ENCODE data around the gene BRIP1. TPM values are rescaled to one million over a fixed set of nuclear protein-coding genes. Genes with fewer than 3 reads are reported as not detected.

BRIP1 gene
- total RNA-seq, 1 experiment from 2014 or later, result 9.4 TPM

DNA sequence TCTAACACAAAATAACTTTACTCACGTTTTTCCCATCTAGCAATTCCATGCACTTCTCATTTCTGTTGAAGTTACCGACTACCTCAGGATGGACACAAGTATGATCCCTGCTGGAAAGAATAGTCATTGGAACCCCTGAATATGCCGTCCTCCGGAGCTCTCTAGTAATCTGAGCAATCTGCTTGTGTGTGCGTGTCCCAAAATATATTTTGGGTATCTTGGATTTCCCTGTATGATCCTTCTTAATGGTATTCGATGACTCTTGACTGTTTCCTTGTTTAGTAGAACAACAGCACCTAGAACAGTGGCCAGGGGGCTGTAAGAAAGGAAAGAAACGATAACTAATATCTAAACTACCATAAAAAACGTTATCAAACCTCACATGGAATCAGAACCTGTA lies 54.9 kb downstream of the BRIP1 start:
- ChIA-PET POLR2A (no interaction called here), CTCF (no interaction called here)
- no peak for ATAC-seq
- Histone ChIP-seq H3K36me3 (ENCODE audit: control insufficient read depth, insufficient read depth, low read length) (no peaks in the 10 kb centered on the region), H3K4me3 (ENCODE audit: low read depth in 2 of 2, low read length in 2 of 2) (no peak overlapping the region), H3K27ac (ENCODE audit: low read length) (no peak overlapping the region), H3K4me1 (ENCODE audit: control insufficient read depth, insufficient read depth, low read length) (no peaks in the 10 kb centered on the region), H3K9me3 (ENCODE audit: control insufficient read depth, insufficient read depth, low read depth, low read length) (no peaks in the 10 kb centered on the region), H3K27me3 (ENCODE audit: control insufficient read depth, insufficient read depth, low read length) (no peaks in the 10 kb centered on the region)
- in situ Hi-C loops (cut with HindIII; ENCODE audit: low pct_unique_long_range_greater_than_20kb, low sequenced_read_pairs), result no loop called here
- TF ChIP-seq, protein P1, sequence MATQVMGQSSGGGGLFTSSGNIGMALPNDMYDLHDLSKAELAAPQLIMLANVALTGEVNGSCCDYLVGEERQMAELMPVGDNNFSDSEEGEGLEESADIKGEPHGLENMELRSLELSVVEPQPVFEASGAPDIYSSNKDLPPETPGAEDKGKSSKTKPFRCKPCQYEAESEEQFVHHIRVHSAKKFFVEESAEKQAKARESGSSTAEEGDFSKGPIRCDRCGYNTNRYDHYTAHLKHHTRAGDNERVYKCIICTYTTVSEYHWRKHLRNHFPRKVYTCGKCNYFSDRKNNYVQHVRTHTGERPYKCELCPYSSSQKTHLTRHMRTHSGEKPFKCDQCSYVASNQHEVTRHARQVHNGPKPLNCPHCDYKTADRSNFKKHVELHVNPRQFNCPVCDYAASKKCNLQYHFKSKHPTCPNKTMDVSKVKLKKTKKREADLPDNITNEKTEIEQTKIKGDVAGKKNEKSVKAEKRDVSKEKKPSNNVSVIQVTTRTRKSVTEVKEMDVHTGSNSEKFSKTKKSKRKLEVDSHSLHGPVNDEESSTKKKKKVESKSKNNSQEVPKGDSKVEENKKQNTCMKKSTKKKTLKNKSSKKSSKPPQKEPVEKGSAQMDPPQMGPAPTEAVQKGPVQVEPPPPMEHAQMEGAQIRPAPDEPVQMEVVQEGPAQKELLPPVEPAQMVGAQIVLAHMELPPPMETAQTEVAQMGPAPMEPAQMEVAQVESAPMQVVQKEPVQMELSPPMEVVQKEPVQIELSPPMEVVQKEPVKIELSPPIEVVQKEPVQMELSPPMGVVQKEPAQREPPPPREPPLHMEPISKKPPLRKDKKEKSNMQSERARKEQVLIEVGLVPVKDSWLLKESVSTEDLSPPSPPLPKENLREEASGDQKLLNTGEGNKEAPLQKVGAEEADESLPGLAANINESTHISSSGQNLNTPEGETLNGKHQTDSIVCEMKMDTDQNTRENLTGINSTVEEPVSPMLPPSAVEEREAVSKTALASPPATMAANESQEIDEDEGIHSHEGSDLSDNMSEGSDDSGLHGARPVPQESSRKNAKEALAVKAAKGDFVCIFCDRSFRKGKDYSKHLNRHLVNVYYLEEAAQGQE (IDR thresholded peaks at IDR 0.05; ENCODE audit: insufficient read depth in 1 of 2, low read depth in 2 of 2, low read length in 1 of 2), result no peak
- TF ChIP-seq TCF7L2 (IDR thresholded peaks at IDR 0.05; ENCODE audit: low read depth, low read length) (no peak), SIN3A (IDR thresholded peaks at IDR 0.05; ENCODE audit: borderline replicate concordance, insufficient read depth, low read depth, low read length) (no peak), POLR2AphosphoS5 (IDR thresholded peaks at IDR 0.05; ENCODE audit: low read depth, low read length) (no peak)
- TF ChIP-seq, protein P2, sequence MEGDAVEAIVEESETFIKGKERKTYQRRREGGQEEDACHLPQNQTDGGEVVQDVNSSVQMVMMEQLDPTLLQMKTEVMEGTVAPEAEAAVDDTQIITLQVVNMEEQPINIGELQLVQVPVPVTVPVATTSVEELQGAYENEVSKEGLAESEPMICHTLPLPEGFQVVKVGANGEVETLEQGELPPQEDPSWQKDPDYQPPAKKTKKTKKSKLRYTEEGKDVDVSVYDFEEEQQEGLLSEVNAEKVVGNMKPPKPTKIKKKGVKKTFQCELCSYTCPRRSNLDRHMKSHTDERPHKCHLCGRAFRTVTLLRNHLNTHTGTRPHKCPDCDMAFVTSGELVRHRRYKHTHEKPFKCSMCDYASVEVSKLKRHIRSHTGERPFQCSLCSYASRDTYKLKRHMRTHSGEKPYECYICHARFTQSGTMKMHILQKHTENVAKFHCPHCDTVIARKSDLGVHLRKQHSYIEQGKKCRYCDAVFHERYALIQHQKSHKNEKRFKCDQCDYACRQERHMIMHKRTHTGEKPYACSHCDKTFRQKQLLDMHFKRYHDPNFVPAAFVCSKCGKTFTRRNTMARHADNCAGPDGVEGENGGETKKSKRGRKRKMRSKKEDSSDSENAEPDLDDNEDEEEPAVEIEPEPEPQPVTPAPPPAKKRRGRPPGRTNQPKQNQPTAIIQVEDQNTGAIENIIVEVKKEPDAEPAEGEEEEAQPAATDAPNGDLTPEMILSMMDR (IDR thresholded peaks at IDR 0.05), result no peak
- no TSS peak for BruUV-seq (replicated peaks)
- no peak for DNase-seq (ENCODE audit: low read depth, low spot score)
- intact Hi-C loops (cut with micrococcal nuclease; ENCODE audit: unreplicated experiment), result no loop called here

DNA sequence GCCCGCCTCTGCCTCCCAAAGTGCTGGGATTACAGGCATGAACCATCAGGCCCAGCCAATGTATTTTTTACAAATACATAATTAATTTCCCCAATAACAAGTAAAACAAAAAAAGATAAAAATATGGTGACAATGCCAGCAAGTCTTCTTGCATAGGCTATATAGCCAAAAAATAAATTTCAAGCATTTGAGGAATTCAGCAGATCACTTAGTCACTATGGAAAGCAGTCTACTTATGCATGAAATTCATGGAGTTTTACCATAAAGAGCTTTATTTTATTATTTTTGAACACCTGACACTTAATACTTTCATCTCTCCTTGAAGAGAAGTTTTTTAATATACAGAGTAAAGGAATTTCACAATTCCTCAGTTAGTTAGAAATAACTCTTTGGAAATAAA lies 56.4 kb downstream of the BRIP1 start:
- DNase-seq (ENCODE audit: low read depth, low spot score), result no peak
- BruUV-seq (replicated peaks), result no TSS peak
- Histone ChIP-seq H3K27ac (ENCODE audit: low read length) (no peak overlapping the region), H3K9me3 (ENCODE audit: control insufficient read depth, insufficient read depth, low read depth, low read length) (no peaks in the 10 kb centered on the region), H3K4me3 (ENCODE audit: low read depth in 2 of 2, low read length in 2 of 2) (no peak overlapping the region), H3K4me1 (ENCODE audit: control insufficient read depth, insufficient read depth, low read length) (no peaks in the 10 kb centered on the region), H3K27me3 (ENCODE audit: control insufficient read depth, insufficient read depth, low read length) (no peaks in the 10 kb centered on the region), H3K36me3 (ENCODE audit: control insufficient read depth, insufficient read depth, low read length) (no peaks in the 10 kb centered on the region)
- ChIA-PET CTCF (no interaction called here), POLR2A (interaction anchor here (0.6 kb wide), 1 partner anchor 156 kb away, joined by 17 read pairs; no protein-coding TSS in a partner anchor)
- intact Hi-C loops (cut with micrococcal nuclease; ENCODE audit: unreplicated experiment), result no loop called here
- no peak for ATAC-seq
- no peak for TF ChIP-seq SIN3A (IDR thresholded peaks at IDR 0.05; ENCODE audit: borderline replicate concordance, insufficient read depth, low read depth, low read length)
- no peak for TF ChIP-seq POLR2AphosphoS5 (IDR thresholded peaks at IDR 0.05; ENCODE audit: low read depth, low read length)
- no peak for TF ChIP-seq TCF7L2 (IDR thresholded peaks at IDR 0.05; ENCODE audit: low read depth, low read length)
- TF ChIP-seq, protein P2 (IDR thresholded peaks at IDR 0.05), result no peak
- TF ChIP-seq, protein P1 (IDR thresholded peaks at IDR 0.05; ENCODE audit: insufficient read depth in 1 of 2, low read depth in 2 of 2, low read length in 1 of 2), result no peak
- in situ Hi-C loops (cut with HindIII; ENCODE audit: low pct_unique_long_range_greater_than_20kb, low sequenced_read_pairs), result no loop called here
